WTC11 (cell line): Measurements from ENCODE around the gene SRP9. TPM values are rescaled to one million over a fixed set of nuclear protein-coding genes. Genes with fewer than 3 reads are reported as not detected.

Experiments used
- ATAC-seq: fragments of 200-7000 bp; cut with Tn5 transposase; 2 replicates; pipeline ENCODE4 v1.10.0; 2021; ENCODE audit warnings: mild to moderate bottlenecking, moderate library complexity
- CTCF ChIA-PET: fragments of 300-600 bp; sonication (Branson Sonifier 250); formaldehyde crosslinking; loops from one replicate; lab custom pipeline; 2021; ENCODE audit warnings: antibody characterized with exemption; lab: Charles Lee
- POLR2A ChIA-PET: fragments of 350-600 bp; sonication (Branson Sonifier 250); formaldehyde crosslinking; loops from one replicate; lab custom pipeline; 2021; ENCODE audit warnings: antibody characterized with exemption; lab: Charles Lee
- DNase-seq: peaks from one replicate; pipeline ENCODE4 v3.0.0; 2021; ENCODE audit warnings: low spot score
- H3K27ac Mint-ChIP-seq: 2 replicates; pipeline ENCODE4 v1.8.0; 2021; ENCODE audit warnings: mixed read lengths
- H3K27me3 Mint-ChIP-seq: 2 replicates; pipeline ENCODE4 v1.8.0; 2021; ENCODE audit warnings: low read depth, mild to moderate bottlenecking, moderate library complexity, mixed read lengths
- H3K36me3 Mint-ChIP-seq: 2 replicates; pipeline ENCODE4 v1.8.0; 2021; ENCODE audit warnings: mixed read lengths
- H3K4me1 Mint-ChIP-seq: 2 replicates; pipeline ENCODE4 v1.8.0; 2022; ENCODE audit warnings: mixed read lengths
- H3K4me3 Mint-ChIP-seq: 2 replicates; pipeline ENCODE4 v1.8.0; 2021; ENCODE audit warnings: mild to moderate bottlenecking, moderate library complexity, mixed read lengths
- H3K9me3 Mint-ChIP-seq: 2 replicates; pipeline ENCODE4 v1.8.0; 2021; ENCODE audit warnings: mixed read lengths
- GABPB1 ChIP-seq: sonication (generic); formaldehyde crosslinking; IDR thresholded peaks from 2 replicates; pipeline ENCODE4 v1.8.1; 2023; ENCODE audit warnings: mild to moderate bottlenecking, missing genetic modification reagents
- RELA ChIP-seq: sonication (generic); formaldehyde crosslinking; IDR thresholded peaks from 2 replicates; pipeline ENCODE4 v1.8.1; 2022; ENCODE audit warnings: missing genetic modification reagents, mild to moderate bottlenecking, borderline replicate concordance
- TEAD1 ChIP-seq: sonication (generic); formaldehyde crosslinking; IDR thresholded peaks from 2 replicates; pipeline ENCODE4 v1.8.0; 2022; ENCODE audit warnings: mild to moderate bottlenecking, missing genetic modification reagents
- ZNF121 ChIP-seq: sonication (generic); formaldehyde crosslinking; IDR thresholded peaks from 2 replicates; pipeline ENCODE4 v1.8.0; 2023; ENCODE audit warnings: missing genetic modification reagents
- ZNF416 ChIP-seq: fragments of 250-450 bp; sonication (Bioruptor Pico); IDR thresholded peaks from 2 replicates; pipeline ENCODE4 v1.9.0; 2021; ENCODE audit warnings: mild to moderate bottlenecking, inconsistent platforms
- ZNF423 ChIP-seq: fragments of 250-450 bp; sonication (Bioruptor Pico); IDR thresholded peaks from 2 replicates; pipeline ENCODE4 v2.1.2; 2022; ENCODE audit warnings: mild to moderate bottlenecking, moderate library complexity
- total RNA-seq: library from RNA; stranded (reverse); gene quantifications from 3 replicates; pipeline ENCODE4 v1.2.3, GENCODE V29; 2021
- TF ChIP-seq, protein P1 (sequence below): sonication (generic); formaldehyde crosslinking; IDR thresholded peaks from 2 replicates; pipeline ENCODE4 v1.8.0; 2022; ENCODE audit warnings: missing genetic modification reagents
- TF ChIP-seq, protein P2 (sequence below): sonication (generic); formaldehyde crosslinking; IDR thresholded peaks from 2 replicates; pipeline ENCODE4 v1.8.1; 2022; ENCODE audit warnings: missing genetic modification reagents, borderline replicate concordance
- TF ChIP-seq, protein P3 (sequence below): fragments of 250-450 bp; sonication (Bioruptor Pico); IDR thresholded peaks from 2 replicates; pipeline ENCODE4 v1.9.0; 2021; ENCODE audit warnings: moderate library complexity, mild to moderate bottlenecking, inconsistent platforms, borderline replicate concordance
- TF ChIP-seq, protein P4 (sequence below): sonication (generic); formaldehyde crosslinking; IDR thresholded peaks from 2 replicates; pipeline ENCODE4 v1.8.1; 2023; ENCODE audit warnings: mild to moderate bottlenecking, missing genetic modification reagents
- TF ChIP-seq, protein P5 (sequence below): sonication (generic); formaldehyde crosslinking; IDR thresholded peaks from 2 replicates; pipeline ENCODE4 v1.8.0; 2022; ENCODE audit warnings: mild to moderate bottlenecking, missing genetic modification reagents
- TF ChIP-seq, protein P6 (sequence below): sonication (generic); formaldehyde crosslinking; IDR thresholded peaks from 2 replicates; pipeline ENCODE4 v1.8.1; 2023; ENCODE audit warnings: mild to moderate bottlenecking, missing genetic modification reagents, borderline replicate concordance

Gene SRP9
- total RNA-seq, 1 experiment from 2014 or later: 375 TPM

DNA sequence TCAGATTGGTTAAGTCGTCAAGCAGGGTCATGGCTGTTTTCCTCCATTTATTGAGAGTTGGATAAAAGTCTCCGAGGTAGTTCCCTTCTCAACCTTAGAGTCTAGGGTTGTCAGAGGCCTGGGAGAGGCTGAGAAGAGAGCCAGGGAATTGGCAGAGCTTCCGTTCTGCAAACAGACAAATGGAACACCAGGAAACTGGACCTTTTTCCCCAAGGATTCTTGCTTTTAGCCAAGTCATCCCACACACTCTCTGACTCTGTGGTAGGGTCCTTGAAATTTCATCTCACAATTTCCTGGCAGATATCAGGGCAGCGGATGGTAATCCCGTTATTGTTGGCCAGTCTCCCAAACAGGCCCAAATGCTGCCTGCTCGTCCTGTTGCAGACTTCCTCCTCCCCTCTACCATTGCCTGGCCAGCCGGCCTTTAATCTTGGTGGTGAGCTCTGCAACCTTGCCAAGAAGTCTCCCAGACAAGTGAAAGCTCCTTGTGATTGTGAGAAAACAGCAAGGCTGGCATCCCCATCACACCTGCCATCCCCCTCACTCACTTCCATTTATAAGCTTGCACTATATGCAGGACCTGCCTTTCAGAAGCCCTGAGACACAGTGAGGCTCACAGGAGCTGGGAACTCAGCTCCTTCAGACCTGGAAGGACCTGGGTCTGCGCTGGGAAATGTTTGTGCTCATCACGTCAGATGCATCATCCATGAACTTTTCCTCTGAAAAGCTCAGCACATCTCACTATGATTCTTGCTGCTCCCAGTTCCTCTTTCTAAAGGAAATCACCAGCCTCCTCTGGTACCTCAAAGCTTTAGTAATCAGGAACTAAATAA, 13.7 kb upstream of the SRP9 start:
- Mint-ChIP-seq H3K9me3 (no peaks in the 10 kb centered on the region), H3K36me3 (no peaks in the 10 kb centered on the region), H3K27me3 (no peaks in the 10 kb centered on the region), H3K4me3 (no peak overlapping the region), H3K4me1 (peaks cover 41% of the 10 kb centered on the region), H3K27ac (no peak overlapping the region)
- POLR2A ChIA-PET: no interaction called here
- no peak for ATAC-seq
- DNase-seq: no peak
- CTCF ChIA-PET: interaction anchor here (0.8 to 3.2 kb wide), 9 partner anchors 8 to 361 kb away, joined by 3 to 22 read pairs (median 4); partner anchors contain the start of gene SRP9
- no peak for TF ChIP-seq GABPB1 (CRISPR knock-in tag)
- TF ChIP-seq, protein P1, sequence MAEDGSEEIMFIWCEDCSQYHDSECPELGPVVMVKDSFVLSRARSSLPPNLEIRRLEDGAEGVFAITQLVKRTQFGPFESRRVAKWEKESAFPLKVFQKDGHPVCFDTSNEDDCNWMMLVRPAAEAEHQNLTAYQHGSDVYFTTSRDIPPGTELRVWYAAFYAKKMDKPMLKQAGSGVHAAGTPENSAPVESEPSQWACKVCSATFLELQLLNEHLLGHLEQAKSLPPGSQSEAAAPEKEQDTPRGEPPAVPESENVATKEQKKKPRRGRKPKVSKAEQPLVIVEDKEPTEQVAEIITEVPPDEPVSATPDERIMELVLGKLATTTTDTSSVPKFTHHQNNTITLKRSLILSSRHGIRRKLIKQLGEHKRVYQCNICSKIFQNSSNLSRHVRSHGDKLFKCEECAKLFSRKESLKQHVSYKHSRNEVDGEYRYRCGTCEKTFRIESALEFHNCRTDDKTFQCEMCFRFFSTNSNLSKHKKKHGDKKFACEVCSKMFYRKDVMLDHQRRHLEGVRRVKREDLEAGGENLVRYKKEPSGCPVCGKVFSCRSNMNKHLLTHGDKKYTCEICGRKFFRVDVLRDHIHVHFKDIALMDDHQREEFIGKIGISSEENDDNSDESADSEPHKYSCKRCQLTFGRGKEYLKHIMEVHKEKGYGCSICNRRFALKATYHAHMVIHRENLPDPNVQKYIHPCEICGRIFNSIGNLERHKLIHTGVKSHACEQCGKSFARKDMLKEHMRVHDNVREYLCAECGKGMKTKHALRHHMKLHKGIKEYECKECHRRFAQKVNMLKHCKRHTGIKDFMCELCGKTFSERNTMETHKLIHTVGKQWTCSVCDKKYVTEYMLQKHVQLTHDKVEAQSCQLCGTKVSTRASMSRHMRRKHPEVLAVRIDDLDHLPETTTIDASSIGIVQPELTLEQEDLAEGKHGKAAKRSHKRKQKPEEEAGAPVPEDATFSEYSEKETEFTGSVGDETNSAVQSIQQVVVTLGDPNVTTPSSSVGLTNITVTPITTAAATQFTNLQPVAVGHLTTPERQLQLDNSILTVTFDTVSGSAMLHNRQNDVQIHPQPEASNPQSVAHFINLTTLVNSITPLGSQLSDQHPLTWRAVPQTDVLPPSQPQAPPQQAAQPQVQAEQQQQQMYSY (CRISPR knock-in tag): peak; percentile 55

DNA sequence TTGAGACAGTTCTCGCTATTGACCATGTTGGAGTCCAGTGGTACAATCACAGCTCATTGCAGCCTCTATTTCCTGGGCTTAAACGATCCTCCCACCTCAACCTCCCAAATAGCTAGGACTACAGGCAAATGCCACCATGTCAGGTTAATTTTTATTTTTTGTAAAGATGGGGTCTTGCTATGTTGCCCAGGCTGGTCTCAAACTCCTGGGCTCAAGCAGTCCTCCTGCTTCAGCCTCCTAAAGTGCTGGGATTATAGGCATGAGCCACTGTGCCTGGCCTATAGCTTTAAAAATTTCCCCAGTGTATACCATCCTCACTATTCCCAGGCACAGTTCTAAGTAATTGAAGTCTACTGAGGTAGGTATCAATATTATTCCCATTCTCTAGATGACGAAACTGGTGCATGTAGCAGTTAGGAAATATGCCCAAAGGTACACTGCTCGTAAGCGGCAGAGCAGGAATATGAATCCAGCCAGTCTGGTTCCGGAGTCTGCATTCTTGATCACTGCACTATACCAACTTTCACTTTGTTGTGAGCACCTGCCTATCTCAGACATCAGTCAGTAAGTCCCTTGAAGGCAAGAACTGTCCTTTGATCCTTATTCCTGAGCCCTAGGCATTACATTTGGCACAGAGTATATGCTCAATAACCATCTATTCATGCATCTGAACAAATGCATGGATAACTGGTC, 11.5 kb upstream of the SRP9 start:
- Mint-ChIP-seq H3K9me3 (no peaks in the 10 kb centered on the region), H3K4me3 (no peak overlapping the region), H3K4me1 (peaks cover 51% of the 10 kb centered on the region), H3K27ac (no peak overlapping the region), H3K36me3 (no peaks in the 10 kb centered on the region), H3K27me3 (no peaks in the 10 kb centered on the region; the same call in 1 of the 2 replicates)
- ATAC-seq (no peak), DNase-seq (no peak)
- CTCF ChIA-PET: no interaction called here
- TF ChIP-seq TEAD1 (CRISPR knock-in tag) (no peak), ZNF121 (peak; percentile 43; the same call in 1 of the 2 replicates), ZNF416 (CRISPR knock-in tag) (no peak)
- POLR2A ChIA-PET: no interaction called here

DNA sequence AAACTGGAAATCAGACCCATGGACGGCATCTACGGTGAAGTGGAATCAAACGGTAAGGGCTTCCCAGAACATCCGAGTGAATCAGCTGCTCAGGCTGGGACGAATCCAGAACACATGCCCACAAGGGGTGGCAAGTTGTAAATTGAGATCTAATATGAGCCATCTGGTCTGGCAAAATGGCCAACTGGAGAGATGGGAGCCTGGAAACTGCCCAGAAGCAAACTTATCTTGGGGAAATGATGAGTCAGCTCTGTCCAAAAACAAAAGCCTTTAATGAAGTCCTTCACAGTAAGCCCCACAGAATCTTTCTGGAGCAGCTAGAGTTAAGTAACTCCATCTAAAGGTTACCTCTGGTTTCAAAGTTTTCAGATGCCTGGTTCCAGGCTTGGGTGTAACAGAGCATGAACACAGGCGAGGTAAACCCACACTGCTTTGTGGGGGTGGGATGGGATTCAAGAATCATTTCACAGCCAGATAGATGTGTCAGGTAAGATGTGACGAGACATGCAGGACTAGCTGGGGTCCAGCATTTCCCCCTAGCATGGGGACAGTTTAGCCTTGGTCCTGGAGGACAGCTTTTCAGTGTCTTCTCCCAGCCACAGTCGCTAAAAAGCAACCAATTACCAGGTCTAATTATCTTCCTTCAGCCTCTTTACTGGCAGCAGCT, 10.5 kb upstream of the SRP9 start:
- ChIA-PET CTCF (interaction anchor here (0.5 to 7.0 kb wide), 8 partner anchors 10 to 383 kb away, joined by 3 to 99 read pairs (median 4); partner anchors contain the start of gene SRP9), POLR2A (interaction anchor here (0.6 to 1.5 kb wide), 3 partner anchors 11 to 244 kb away, joined by 3 to 7 read pairs (median 3); partner anchors contain the start of gene SRP9)
- H3K27me3 Mint-ChIP-seq: no peaks in the 10 kb centered on the region; the same call in 1 of the 2 replicates
- H3K27ac Mint-ChIP-seq: peak overlapping the region; percentile 57; the same call in 1 of the 2 replicates
- H3K4me1 Mint-ChIP-seq: peaks cover 58% of the 10 kb centered on the region
- H3K36me3 Mint-ChIP-seq: no peaks in the 10 kb centered on the region
- H3K9me3 Mint-ChIP-seq: no peaks in the 10 kb centered on the region
- DNase-seq: no peak
- ATAC-seq: no peak
- H3K4me3 Mint-ChIP-seq: no peak overlapping the region
- TF ChIP-seq, protein P2, sequence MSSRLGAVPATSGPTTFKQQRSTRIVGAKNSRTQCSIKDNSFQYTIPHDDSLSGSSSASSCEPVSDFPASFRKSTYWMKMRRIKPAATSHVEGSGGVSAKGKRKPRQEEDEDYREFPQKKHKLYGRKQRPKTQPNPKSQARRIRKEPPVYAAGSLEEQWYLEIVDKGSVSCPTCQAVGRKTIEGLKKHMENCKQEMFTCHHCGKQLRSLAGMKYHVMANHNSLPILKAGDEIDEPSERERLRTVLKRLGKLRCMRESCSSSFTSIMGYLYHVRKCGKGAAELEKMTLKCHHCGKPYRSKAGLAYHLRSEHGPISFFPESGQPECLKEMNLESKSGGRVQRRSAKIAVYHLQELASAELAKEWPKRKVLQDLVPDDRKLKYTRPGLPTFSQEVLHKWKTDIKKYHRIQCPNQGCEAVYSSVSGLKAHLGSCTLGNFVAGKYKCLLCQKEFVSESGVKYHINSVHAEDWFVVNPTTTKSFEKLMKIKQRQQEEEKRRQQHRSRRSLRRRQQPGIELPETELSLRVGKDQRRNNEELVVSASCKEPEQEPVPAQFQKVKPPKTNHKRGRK (CRISPR knock-in tag): no peak
- TF ChIP-seq ZNF423 (no peak), RELA (CRISPR knock-in tag) (no peak)
- TF ChIP-seq, protein P3, sequence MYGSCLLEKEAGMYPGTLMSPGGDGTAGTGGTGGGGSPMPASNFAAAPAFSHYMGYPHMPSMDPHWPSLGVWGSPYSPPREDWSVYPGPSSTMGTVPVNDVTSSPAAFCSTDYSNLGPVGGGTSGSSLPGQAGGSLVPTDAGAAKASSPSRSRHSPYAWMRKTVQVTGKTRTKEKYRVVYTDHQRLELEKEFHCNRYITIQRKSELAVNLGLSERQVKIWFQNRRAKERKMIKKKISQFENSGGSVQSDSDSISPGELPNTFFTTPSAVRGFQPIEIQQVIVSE: no peak
- TF ChIP-seq, protein P4, sequence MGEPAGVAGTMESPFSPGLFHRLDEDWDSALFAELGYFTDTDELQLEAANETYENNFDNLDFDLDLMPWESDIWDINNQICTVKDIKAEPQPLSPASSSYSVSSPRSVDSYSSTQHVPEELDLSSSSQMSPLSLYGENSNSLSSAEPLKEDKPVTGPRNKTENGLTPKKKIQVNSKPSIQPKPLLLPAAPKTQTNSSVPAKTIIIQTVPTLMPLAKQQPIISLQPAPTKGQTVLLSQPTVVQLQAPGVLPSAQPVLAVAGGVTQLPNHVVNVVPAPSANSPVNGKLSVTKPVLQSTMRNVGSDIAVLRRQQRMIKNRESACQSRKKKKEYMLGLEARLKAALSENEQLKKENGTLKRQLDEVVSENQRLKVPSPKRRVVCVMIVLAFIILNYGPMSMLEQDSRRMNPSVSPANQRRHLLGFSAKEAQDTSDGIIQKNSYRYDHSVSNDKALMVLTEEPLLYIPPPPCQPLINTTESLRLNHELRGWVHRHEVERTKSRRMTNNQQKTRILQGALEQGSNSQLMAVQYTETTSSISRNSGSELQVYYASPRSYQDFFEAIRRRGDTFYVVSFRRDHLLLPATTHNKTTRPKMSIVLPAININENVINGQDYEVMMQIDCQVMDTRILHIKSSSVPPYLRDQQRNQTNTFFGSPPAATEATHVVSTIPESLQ: no peak
- TF ChIP-seq, protein P5, sequence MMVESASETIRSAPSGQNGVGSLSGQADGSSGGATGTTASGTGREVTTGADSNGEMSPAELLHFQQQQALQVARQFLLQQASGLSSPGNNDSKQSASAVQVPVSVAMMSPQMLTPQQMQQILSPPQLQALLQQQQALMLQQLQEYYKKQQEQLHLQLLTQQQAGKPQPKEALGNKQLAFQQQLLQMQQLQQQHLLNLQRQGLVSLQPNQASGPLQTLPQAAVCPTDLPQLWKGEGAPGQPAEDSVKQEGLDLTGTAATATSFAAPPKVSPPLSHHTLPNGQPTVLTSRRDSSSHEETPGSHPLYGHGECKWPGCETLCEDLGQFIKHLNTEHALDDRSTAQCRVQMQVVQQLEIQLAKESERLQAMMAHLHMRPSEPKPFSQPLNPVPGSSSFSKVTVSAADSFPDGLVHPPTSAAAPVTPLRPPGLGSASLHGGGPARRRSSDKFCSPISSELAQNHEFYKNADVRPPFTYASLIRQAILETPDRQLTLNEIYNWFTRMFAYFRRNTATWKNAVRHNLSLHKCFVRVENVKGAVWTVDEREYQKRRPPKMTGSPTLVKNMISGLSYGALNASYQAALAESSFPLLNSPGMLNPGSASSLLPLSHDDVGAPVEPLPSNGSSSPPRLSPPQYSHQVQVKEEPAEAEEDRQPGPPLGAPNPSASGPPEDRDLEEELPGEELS (CRISPR knock-in tag): no peak
- TF ChIP-seq, protein P6, sequence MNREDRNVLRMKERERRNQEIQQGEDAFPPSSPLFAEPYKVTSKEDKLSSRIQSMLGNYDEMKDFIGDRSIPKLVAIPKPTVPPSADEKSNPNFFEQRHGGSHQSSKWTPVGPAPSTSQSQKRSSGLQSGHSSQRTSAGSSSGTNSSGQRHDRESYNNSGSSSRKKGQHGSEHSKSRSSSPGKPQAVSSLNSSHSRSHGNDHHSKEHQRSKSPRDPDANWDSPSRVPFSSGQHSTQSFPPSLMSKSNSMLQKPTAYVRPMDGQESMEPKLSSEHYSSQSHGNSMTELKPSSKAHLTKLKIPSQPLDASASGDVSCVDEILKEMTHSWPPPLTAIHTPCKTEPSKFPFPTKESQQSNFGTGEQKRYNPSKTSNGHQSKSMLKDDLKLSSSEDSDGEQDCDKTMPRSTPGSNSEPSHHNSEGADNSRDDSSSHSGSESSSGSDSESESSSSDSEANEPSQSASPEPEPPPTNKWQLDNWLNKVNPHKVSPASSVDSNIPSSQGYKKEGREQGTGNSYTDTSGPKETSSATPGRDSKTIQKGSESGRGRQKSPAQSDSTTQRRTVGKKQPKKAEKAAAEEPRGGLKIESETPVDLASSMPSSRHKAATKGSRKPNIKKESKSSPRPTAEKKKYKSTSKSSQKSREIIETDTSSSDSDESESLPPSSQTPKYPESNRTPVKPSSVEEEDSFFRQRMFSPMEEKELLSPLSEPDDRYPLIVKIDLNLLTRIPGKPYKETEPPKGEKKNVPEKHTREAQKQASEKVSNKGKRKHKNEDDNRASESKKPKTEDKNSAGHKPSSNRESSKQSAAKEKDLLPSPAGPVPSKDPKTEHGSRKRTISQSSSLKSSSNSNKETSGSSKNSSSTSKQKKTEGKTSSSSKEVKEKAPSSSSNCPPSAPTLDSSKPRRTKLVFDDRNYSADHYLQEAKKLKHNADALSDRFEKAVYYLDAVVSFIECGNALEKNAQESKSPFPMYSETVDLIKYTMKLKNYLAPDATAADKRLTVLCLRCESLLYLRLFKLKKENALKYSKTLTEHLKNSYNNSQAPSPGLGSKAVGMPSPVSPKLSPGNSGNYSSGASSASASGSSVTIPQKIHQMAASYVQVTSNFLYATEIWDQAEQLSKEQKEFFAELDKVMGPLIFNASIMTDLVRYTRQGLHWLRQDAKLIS (CRISPR knock-in tag): no peak
